GM06990 (cell line): ENCODE measurements around the gene NEDD4L.

ENCODE experiments used
- DNase-seq: peaks from one replicate; pipeline ENCODE4 v3.0.0-alpha.2; 2011; ENCODE audit not compliant: insufficient read length; ENCODE audit errors: extremely low read depth
- H3K27me3 ChIP-seq: replicated peaks from 2 replicates; pipeline ENCODE4 v1.6.0; 2011; ENCODE audit warnings: low read length; ENCODE audit not compliant: control insufficient read depth, insufficient read depth
- H3K36me3 ChIP-seq: 2 replicates; pipeline ENCODE4 v1.5.1; 2011; ENCODE audit warnings: low read length; ENCODE audit not compliant: control insufficient read depth, insufficient read depth
- H3K4me3 ChIP-seq: replicated peaks from 2 replicates; pipeline ENCODE4 v1.5.1; 2011; ENCODE audit warnings: low read depth, mild to moderate bottlenecking, control low read depth, low read length
- TF ChIP-seq, protein P1 (sequence below): IDR thresholded peaks from 2 replicates; pipeline ENCODE4 v1.5.1; 2011; ENCODE audit warnings: low read length, control low read depth, mild to moderate bottlenecking, inconsistent platforms; ENCODE audit not compliant: insufficient read depth, poor library complexity, severe bottlenecking

Gene NEDD4L

DNA sequence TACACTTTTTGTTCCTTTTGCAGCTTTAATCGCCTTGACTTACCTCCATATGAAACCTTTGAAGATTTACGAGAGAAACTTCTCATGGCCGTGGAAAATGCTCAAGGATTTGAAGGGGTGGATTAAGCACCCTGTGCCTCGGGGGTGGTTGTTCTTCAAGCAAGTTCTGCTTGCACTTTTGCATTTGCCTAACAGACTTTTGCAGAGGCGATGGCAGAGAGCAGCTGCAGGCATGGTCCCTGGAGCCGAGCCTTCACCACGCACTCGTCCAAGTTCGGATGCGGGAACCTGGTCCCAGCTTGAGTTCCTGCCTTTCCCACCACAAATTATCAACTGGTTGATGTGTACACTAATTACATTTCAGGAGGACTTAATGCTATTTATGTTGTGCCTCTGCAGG lies 352.1 kb downstream of the NEDD4L start:
- no peak for DNase-seq
- TF ChIP-seq, protein P1, sequence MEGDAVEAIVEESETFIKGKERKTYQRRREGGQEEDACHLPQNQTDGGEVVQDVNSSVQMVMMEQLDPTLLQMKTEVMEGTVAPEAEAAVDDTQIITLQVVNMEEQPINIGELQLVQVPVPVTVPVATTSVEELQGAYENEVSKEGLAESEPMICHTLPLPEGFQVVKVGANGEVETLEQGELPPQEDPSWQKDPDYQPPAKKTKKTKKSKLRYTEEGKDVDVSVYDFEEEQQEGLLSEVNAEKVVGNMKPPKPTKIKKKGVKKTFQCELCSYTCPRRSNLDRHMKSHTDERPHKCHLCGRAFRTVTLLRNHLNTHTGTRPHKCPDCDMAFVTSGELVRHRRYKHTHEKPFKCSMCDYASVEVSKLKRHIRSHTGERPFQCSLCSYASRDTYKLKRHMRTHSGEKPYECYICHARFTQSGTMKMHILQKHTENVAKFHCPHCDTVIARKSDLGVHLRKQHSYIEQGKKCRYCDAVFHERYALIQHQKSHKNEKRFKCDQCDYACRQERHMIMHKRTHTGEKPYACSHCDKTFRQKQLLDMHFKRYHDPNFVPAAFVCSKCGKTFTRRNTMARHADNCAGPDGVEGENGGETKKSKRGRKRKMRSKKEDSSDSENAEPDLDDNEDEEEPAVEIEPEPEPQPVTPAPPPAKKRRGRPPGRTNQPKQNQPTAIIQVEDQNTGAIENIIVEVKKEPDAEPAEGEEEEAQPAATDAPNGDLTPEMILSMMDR: no peak
- Histone ChIP-seq H3K27me3 (no peaks in the 10 kb centered on the region), H3K36me3 (peaks cover 1% of the 10 kb centered on the region; the same call in 1 of the 2 replicates), H3K4me3 (no peak overlapping the region)

- TF ChIP-seq, protein P1: no peak
- H3K4me3 ChIP-seq: no peak overlapping the region
- H3K27me3 ChIP-seq: no peaks in the 10 kb centered on the region
- peaks cover under 1% of the 10 kb centered on the region; the same call in 1 of the 2 replicates for H3K36me3 ChIP-seq
- no peak for DNase-seq
Observed at GRCh38 chr18:58396966-58397365, 352.9 kb downstream of the NEDD4L start.

DNA sequence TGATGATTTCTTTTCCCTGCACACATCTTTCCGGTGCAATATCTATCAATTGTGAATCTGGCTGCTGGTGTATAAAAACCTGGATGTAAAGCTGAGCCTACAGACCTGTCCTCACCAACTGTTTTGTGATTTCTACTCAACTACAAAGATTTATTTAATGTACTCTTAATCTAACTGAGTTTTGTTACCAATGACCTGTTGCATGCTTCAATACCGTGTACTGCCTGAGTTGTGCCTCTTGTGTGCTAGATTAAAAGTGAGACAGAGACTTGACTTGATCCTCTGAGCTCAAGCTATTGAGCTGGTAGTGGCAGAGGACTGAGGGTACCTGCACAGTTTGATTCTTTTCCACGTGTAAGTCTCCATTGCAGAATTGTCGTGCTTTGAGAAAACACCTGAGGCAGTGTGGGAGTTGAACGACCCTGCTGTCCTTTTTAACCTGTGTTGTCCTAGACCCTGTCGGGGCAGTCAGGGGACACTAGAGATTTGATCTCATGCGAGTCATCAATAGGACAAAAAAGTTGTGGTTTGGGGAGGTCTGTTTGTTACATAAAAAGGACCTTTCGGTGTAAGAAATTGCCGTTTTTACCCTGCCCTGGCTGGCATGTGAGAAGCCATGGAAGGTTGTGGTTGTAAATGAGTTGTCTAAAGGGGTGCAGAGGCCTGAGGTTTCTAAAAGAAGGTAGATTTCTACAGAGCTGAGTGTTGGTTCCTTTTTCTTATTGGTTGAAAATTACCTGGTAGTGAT lies 353.5 kb downstream of the NEDD4L start:
- Histone ChIP-seq H3K27me3 (no peaks in the 10 kb centered on the region), H3K36me3 (no peaks in the 10 kb centered on the region; the same call in 1 of the 2 replicates), H3K4me3 (no peak overlapping the region)
- no peak for DNase-seq
- TF ChIP-seq, protein P1: no peak

GRCh38 chr18:58398648-58399398 lies 354.8 kb downstream of the NEDD4L start:
- no peak for DNase-seq
- TF ChIP-seq, protein P1: no peak
- H3K36me3 ChIP-seq: no peaks in the 10 kb centered on the region; the same call in 1 of the 2 replicates
- no peaks in the 10 kb centered on the region for H3K27me3 ChIP-seq
- no peak overlapping the region for H3K4me3 ChIP-seq

DNA sequence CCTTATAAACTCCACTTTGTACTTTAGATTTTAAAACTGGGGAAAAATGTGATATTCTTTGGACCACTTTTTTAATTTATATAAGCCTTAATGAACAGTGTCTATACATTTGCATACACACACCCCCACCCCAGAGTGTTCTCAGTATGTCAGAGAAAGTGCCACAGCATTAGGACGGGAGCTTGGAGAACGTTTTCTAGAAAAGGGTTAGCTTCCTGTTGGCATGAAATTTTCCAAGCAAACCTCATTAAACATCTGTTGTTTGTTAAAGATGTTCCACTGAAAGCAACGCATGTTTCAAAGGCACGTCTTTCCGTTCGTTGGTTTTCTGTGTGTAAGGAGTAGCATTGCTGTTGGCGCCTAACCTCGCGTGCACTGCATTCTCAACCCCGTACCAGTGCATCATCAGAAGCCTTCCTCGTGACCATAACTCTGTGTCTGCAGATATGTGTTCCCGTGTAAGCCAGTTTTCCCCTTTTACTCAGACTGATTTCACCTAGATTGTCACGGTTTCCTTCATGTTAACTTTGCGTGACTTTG lies 356.4 kb downstream of the NEDD4L start:
- Histone ChIP-seq H3K36me3 (no peaks in the 10 kb centered on the region), H3K27me3 (no peaks in the 10 kb centered on the region), H3K4me3 (no peak overlapping the region)
- TF ChIP-seq, protein P1: no peak
- no peak for DNase-seq
